ENCODE measurements around the gene NUPR2. TPM values are rescaled to one million over a fixed set of nuclear protein-coding genes. Genes with fewer than 3 reads are reported as not detected.
A peak's percentile ranks its signal among the peaks of the same experiment; 100 is the strongest.
"Not testable (repeated sequence)": the region's sequence is repeated elsewhere in the genome, so short reads cannot be mapped to it uniquely, and the experiment has no call there.

NUPR2 gene
- not detected in 2 replicates for total RNA-seq (2012; rRNA removed)

GRCh38 chr7:56115852-56116538 lies at the start of gene NUPR2:
Gene NUPR2, minus strand, starts transcription at chr7:56116417. Its CDS starts 103 bp downstream, at chr7:56116314.
- Histone ChIP-seq H3K36me3 (ENCODE audit: insufficient read depth, low read length) (no peaks in the 10 kb centered on the region), H3K27me3 (ENCODE audit: control insufficient read depth, insufficient read depth, low read length) (peaks cover 5% of the 10 kb centered on the region), H3K9ac (ENCODE audit: low read depth, low read length) (no peak within 1 kb of the TSS), H3K4me3 (ENCODE audit: low read length) (no peak within 1 kb of the TSS), H3K4me1 (ENCODE audit: control insufficient read depth, insufficient read depth, low read length) (no peaks in the 10 kb centered on the region), H3K4me2 (ENCODE audit: low read length) (no peak within 1 kb of the TSS), H3K9me3 (replicated peaks; ENCODE audit: low read length) (no peaks in the 10 kb centered on the region)

GRCh38 chr7:56157238-56157790 lies 41.1 kb upstream of the NUPR2 start:
- H3K9me3 ChIP-seq (replicated peaks; ENCODE audit: low read length) = peaks cover 2% of the 10 kb centered on the region
- no peak overlapping the region for H3K4me2 ChIP-seq (ENCODE audit: low read length)
- H3K9ac ChIP-seq (ENCODE audit: low read depth, low read length) = no peak overlapping the region
- no peaks in the 10 kb centered on the region for H3K27me3 ChIP-seq (ENCODE audit: control insufficient read depth, insufficient read depth, low read length)
- no peaks in the 10 kb centered on the region for H3K36me3 ChIP-seq (ENCODE audit: insufficient read depth, low read length)
- H3K4me3 ChIP-seq (ENCODE audit: low read length) = no peak overlapping the region
- H3K4me1 ChIP-seq (ENCODE audit: control insufficient read depth, insufficient read depth, low read length) = no peaks in the 10 kb centered on the region

DNA sequence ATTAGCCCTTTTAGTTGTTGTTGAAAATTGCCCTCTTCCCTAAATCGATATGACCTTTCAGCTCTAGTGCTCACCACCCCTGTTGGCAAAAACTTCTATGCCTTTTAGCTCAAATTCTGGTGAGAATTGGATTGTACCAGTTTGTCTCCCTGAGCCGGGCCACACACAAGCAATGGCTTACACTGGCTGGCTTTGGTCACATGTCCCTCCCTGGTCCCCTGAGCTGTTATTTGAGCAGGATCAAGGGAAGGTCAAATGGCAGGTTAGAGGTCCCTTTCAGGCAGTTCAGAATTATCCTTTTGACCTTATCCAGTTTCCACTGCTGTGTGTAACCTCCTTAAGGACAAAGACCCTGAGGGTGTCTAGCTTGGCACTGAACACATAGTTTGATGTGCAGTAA lies 14.8 kb upstream of the NUPR2 start:
- not testable (repeated sequence) for H3K4me3 ChIP-seq (ENCODE audit: low read length); H3K27me3 ChIP-seq (ENCODE audit: control insufficient read depth, insufficient read depth, low read length); H3K9ac ChIP-seq (ENCODE audit: low read depth, low read length); H3K9me3 ChIP-seq (replicated peaks; ENCODE audit: low read length); H3K36me3 ChIP-seq (ENCODE audit: insufficient read depth, low read length); H3K4me1 ChIP-seq (ENCODE audit: control insufficient read depth, insufficient read depth, low read length); H3K4me2 ChIP-seq (ENCODE audit: low read length)

DNA sequence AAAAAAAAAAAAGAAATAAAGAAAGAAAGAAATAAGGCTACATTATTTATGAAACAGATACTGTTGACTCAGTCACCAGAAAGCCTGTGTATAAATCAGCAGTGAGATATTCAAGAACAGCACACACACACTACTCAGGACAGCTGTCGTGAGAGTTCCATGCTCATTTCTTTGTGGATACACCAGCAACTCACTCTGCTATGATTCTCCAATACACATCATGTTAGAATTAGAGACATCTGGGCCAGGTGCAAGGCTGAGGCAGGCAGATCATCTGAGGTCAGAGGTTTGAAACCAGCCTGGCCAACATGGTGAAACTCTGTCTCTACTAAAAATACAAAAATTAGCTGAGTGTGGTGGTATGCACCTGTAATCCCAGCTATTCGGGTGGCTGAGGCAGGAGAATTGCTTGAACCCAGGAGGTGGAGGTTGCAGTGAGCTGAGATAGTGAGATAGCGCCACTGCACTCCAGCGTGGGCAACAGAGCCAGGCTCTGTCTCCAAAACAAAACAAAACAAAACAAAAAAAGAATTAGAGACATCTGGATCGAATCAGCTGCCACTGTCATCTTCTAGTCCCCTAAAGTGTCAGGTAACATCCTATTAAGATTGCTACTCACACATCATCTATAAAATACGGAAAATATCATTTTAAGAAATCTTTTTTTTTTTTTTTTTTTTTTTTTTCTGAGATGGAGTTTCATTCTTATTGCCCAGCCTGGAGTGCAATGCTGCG lies 11.2 kb upstream of the NUPR2 start:
- H3K9me3 ChIP-seq (replicated peaks; ENCODE audit: low read length) = no peaks in the 10 kb centered on the region
- H3K27me3 ChIP-seq (ENCODE audit: control insufficient read depth, insufficient read depth, low read length) = no peaks in the 10 kb centered on the region
- no peak overlapping the region for H3K4me2 ChIP-seq (ENCODE audit: low read length)
- H3K4me1 ChIP-seq (ENCODE audit: control insufficient read depth, insufficient read depth, low read length) = no peaks in the 10 kb centered on the region
- no peak overlapping the region for H3K9ac ChIP-seq (ENCODE audit: low read depth, low read length)
- no peaks in the 10 kb centered on the region for H3K36me3 ChIP-seq (ENCODE audit: insufficient read depth, low read length)
- H3K4me3 ChIP-seq (ENCODE audit: low read length) = no peak overlapping the region

DNA sequence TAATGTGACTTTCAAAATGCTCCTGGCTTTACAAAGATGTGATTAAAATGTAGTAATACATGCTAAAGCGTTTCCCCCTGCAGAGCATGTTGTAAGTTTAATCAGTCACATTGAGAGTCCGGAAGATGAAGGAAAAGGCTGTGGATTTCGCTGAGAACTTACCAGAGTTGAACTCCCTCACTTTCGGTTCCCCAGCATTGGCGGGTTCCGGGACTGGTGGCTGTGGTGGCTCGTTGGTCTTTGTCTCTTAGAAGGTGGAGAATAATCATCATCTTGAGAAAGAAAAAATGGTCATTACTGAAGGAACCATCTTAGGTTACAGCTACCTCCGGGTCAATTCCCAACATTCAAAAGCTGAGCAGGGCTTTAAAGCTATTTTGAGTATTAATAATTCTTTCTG lies 9.6 kb upstream of the NUPR2 start:
- no peaks in the 10 kb centered on the region for H3K9me3 ChIP-seq (replicated peaks; ENCODE audit: low read length)
- no peak overlapping the region for H3K9ac ChIP-seq (ENCODE audit: low read depth, low read length)
- no peaks in the 10 kb centered on the region for H3K27me3 ChIP-seq (ENCODE audit: control insufficient read depth, insufficient read depth, low read length)
- no peak overlapping the region for H3K4me2 ChIP-seq (ENCODE audit: low read length)
- H3K36me3 ChIP-seq (ENCODE audit: insufficient read depth, low read length) = no peaks in the 10 kb centered on the region
- H3K4me1 ChIP-seq (ENCODE audit: control insufficient read depth, insufficient read depth, low read length) = no peaks in the 10 kb centered on the region
- no peak overlapping the region for H3K4me3 ChIP-seq (ENCODE audit: low read length)

- H3K9me3 ChIP-seq (replicated peaks; ENCODE audit: low read length) = no peaks in the 10 kb centered on the region
- H3K4me3 ChIP-seq (ENCODE audit: low read length) = no peak overlapping the region
- H3K9ac ChIP-seq (ENCODE audit: low read depth, low read length) = no peak overlapping the region
- H3K36me3 ChIP-seq (ENCODE audit: insufficient read depth, low read length) = no peaks in the 10 kb centered on the region
- no peak overlapping the region for H3K4me2 ChIP-seq (ENCODE audit: low read length)
- H3K4me1 ChIP-seq (ENCODE audit: control insufficient read depth, insufficient read depth, low read length) = no peaks in the 10 kb centered on the region
- no peaks in the 10 kb centered on the region for H3K27me3 ChIP-seq (ENCODE audit: control insufficient read depth, insufficient read depth, low read length)
These were observed 8.8 kb upstream of the NUPR2 start for GRCh38 chr7:56124981-56125380.

DNA sequence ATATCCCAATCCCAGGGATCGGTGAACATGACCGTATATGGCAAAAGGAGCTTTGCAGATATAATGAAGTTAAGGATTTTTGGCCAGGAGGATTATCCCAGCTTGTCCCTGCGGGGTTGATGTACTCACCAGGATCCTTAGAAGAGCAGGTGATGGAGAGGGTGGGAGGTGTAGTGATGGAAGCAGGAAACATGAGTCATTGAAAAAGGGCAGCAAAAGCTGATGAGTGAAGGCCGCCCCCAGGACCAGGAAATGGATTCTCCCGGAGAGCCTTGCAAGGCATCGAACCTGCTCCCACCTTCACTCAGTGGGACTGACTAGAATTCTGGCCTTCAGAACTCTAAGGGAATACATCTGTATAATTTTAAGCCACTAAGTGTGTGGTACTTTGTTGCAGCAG lies 5.2 kb upstream of the NUPR2 start:
- Histone ChIP-seq H3K4me2 (ENCODE audit: low read length) (no peak overlapping the region), H3K4me3 (ENCODE audit: low read length) (no peak overlapping the region), H3K9me3 (replicated peaks; ENCODE audit: low read length) (no peaks in the 10 kb centered on the region), H3K4me1 (ENCODE audit: control insufficient read depth, insufficient read depth, low read length) (no peaks in the 10 kb centered on the region), H3K36me3 (ENCODE audit: insufficient read depth, low read length) (no peaks in the 10 kb centered on the region), H3K9ac (ENCODE audit: low read depth, low read length) (no peak overlapping the region), H3K27me3 (ENCODE audit: control insufficient read depth, insufficient read depth, low read length) (peaks cover 4% of the 10 kb centered on the region)

DNA sequence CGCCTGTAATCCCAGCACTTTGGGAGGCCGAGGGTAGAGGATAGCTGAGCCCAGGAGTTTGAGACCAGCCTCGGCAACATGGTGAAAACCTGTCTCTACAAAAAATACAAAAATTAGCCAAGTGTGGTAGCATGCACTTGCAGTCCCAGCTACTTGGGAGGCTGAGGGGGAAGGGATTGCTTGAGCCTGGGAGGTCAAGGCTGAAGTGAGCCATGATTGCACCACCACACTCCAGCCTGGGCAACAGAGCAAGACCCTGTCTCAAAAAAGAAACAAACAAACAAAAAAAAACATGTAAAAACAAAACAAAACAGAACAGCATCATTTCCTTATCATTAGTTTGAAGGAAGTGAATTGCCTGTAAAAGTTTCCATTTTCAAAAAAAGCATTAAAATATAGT lies 4.0 kb downstream of the NUPR2 start:
- not testable (repeated sequence) for H3K27me3 ChIP-seq (ENCODE audit: control insufficient read depth, insufficient read depth, low read length); H3K36me3 ChIP-seq (ENCODE audit: insufficient read depth, low read length); H3K9ac ChIP-seq (ENCODE audit: low read depth, low read length); H3K4me1 ChIP-seq (ENCODE audit: control insufficient read depth, insufficient read depth, low read length); H3K4me3 ChIP-seq (ENCODE audit: low read length); H3K4me2 ChIP-seq (ENCODE audit: low read length); H3K9me3 ChIP-seq (replicated peaks; ENCODE audit: low read length)

GRCh38 chr7:56110611-56111010 lies 5.6 kb downstream of the NUPR2 start:
- no peak overlapping the region for H3K9ac ChIP-seq (ENCODE audit: low read depth, low read length)
- H3K36me3 ChIP-seq (ENCODE audit: insufficient read depth, low read length) = no peaks in the 10 kb centered on the region
- peaks cover 4% of the 10 kb centered on the region for H3K4me1 ChIP-seq (ENCODE audit: control insufficient read depth, insufficient read depth, low read length)
- H3K4me2 ChIP-seq (ENCODE audit: low read length) = no peak overlapping the region
- no peaks in the 10 kb centered on the region for H3K9me3 ChIP-seq (replicated peaks; ENCODE audit: low read length)
- no peaks in the 10 kb centered on the region for H3K27me3 ChIP-seq (ENCODE audit: control insufficient read depth, insufficient read depth, low read length)
- H3K4me3 ChIP-seq (ENCODE audit: low read length) = no peak overlapping the region

DNA sequence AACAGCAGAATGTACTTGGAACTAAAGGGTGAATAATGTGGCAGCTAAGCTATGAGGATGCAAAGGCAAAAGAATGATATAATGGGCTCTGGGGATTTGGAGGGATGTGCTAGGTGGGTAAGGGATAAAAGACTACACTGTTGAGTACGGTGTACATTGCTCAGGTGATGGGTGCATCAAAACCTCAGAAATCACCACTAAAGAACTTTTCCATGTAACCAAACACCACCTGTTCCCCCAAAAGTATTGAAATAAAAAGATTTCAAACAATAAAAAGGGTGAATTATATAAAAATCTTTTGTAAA lies 8.3 kb downstream of the NUPR2 start:
- H3K36me3 ChIP-seq (ENCODE audit: insufficient read depth, low read length) = peaks cover 9% of the 10 kb centered on the region
- H3K9me3 ChIP-seq (replicated peaks; ENCODE audit: low read length) = no peaks in the 10 kb centered on the region
- no peak overlapping the region for H3K4me2 ChIP-seq (ENCODE audit: low read length)
- peaks cover 12% of the 10 kb centered on the region for H3K4me1 ChIP-seq (ENCODE audit: control insufficient read depth, insufficient read depth, low read length)
- H3K27me3 ChIP-seq (ENCODE audit: control insufficient read depth, insufficient read depth, low read length) = no peaks in the 10 kb centered on the region
- H3K9ac ChIP-seq (ENCODE audit: low read depth, low read length) = no peak overlapping the region
- H3K4me3 ChIP-seq (ENCODE audit: low read length) = no peak overlapping the region

DNA sequence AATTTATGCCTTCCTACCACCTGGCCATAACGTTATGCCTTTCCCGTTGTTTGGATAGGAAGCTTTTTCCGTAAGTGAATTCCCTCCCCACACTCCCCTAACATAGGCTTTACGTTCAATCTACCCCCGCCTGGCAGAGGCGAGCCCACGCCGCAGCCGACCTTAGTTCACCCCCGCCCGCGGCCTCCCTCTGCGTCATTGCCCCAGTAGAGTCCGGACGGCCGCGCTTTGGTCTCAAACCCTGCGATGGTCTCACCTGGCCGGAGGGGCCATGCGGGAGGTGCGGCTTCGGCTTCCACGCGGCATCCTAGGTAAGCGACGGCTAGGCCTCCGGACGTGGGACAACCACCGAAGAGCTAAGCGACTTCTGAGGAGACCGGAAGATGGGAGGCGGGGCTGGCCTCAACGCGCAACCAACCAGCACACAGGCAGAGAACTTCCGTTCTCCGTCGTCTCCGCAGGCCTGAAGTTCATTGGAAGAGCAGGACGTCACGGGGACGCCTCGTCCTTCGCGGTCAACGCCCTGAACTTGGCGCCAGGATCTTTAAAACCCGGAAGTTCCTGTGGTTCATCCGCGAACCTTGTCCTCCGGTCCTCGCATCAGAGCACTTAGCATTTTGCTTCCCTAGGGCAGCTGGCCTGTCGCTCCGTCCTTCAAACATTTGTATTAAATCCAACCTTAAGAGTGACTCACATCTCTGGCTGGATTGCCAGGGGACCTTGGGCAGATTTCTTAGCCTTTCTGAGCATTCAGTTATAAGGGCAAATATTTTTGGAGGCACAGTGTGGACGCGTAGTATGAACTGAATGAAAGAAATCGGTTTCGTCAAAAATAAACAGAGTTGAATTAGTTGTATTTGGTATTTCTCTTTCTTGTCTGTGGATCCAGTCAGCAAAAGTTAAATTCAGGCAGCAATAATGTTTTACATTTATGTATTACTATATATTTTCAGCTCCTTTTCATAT lies 9.8 kb downstream of the NUPR2 start, which contains the start of gene CHCHD2:
TSS of gene CHCHD2 (minus strand) at position 369 of the 966 bp plus-strand sequence. CDS start at position 306, 63 bp downstream.
- peak within 1 kb of the TSS; percentile 98 for H3K9ac ChIP-seq (ENCODE audit: low read depth, low read length)
- peaks cover 22% of the 10 kb centered on the region for H3K36me3 ChIP-seq (ENCODE audit: insufficient read depth, low read length)

More for the DNA sequence above, 9.8 kb downstream of the NUPR2 start, which contains the start of gene CHCHD2:
- no peaks in the 10 kb centered on the region for H3K9me3 ChIP-seq (replicated peaks; ENCODE audit: low read length)
- peak within 1 kb of the TSS; percentile 85 for H3K4me3 ChIP-seq (ENCODE audit: low read length)
- H3K27me3 ChIP-seq (ENCODE audit: control insufficient read depth, insufficient read depth, low read length) = no peaks in the 10 kb centered on the region
- H3K4me2 ChIP-seq (ENCODE audit: low read length) = peak within 1 kb of the TSS; percentile 90
- peaks cover 12% of the 10 kb centered on the region for H3K4me1 ChIP-seq (ENCODE audit: control insufficient read depth, insufficient read depth, low read length)
